Measurements from ENCODE around the gene WNT1.

GRCh38 chr12:48934312-48934706 lies 43.8 kb upstream of the WNT1 start:
- no peak for TF ChIP-seq POLR2AphosphoS5 (IDR thresholded peaks at IDR 0.05; ENCODE audit: low read depth)
- TF ChIP-seq REST (IDR thresholded peaks at IDR 0.05; ENCODE audit: insufficient replicate concordance, low read depth), result no peak
- no peak for TF ChIP-seq CTCF (IDR thresholded peaks at IDR 0.05; ENCODE audit: insufficient read depth, low read length)
- TF ChIP-seq GABPA (IDR thresholded peaks at IDR 0.05; ENCODE audit: low read depth), result no peak
- TF ChIP-seq SPI1 (IDR thresholded peaks at IDR 0.05; ENCODE audit: borderline replicate concordance, low read depth), result peak; percentile 12; the same call in 1 of the 2 replicates
